SH-SY5Y (cell line): ENCODE data around the gene CCDC134.

ENCODE experiments used
- GATA2 ChIP-seq: IDR thresholded peaks from 2 replicates; pipeline ENCODE4 v1.6.1; 2011; ENCODE audit warnings: mild to moderate bottlenecking, low read depth, low read length
- GATA3 ChIP-seq: IDR thresholded peaks from 2 replicates; pipeline ENCODE4 v1.6.1; 2011; ENCODE audit warnings: low read depth, mild to moderate bottlenecking, low read length, moderate library complexity

DNA sequence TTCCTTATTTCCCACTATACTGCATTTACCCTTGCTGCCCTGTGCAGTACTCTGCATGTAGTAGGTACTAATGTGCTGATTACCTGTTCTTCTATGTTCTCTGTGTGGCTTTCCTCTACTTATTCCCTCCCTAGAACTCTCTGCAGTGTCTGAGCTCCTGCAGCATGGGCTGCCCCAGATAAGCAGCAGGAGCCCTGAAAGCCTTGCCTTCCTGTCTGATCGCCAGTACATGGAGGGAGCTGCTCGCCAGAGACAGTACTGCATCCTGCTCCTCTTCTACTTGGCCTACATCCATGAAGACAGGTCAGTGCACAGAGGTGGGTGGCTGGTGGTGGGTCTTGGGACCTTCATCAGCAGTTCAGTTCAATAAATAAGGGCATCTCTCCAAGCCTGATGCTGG, 42.2 kb upstream of the CCDC134 start:
- TF ChIP-seq GATA2 (no peak), GATA3 (no peak)
